Esophagus muscularis mucosa (tissue), 4 donors: Measurements from ENCODE around the gene KIN.

ENCODE experiments used
- EP300 ChIP-seq: sonication (generic); formaldehyde crosslinking; IDR thresholded peaks from one replicate; pipeline ENCODE4 v1.6.1; 2017; ENCODE audit warnings: antibody characterized with exemption
- POLR2A ChIP-seq: fragments of 450-650 bp; IDR thresholded peaks from one replicate; pipeline ENCODE4 v1.6.1; 2017; ENCODE audit warnings: antibody characterized with exemption, moderate library complexity, mild to moderate bottlenecking, low read depth
- POLR2AphosphoS5 ChIP-seq, 2 donors: sonication (generic); formaldehyde crosslinking; IDR thresholded peaks; one replicate each; pipeline ENCODE4 v1.6.1; 2017; ENCODE audit warnings: antibody characterized with exemption in 2 of 2
- TF ChIP-seq, protein P1 (sequence below), 3 experiments: fragments of 200-600 bp in 2 of 3; fragments of 450-650 bp in 1 of 3; sonication (generic) in 2 of 3; IDR thresholded peaks; one replicate each; pipeline ENCODE4 v1.5.1; 2017 to 2019; ENCODE audit warnings: antibody characterized with exemption in 3 of 3, mild to moderate bottlenecking in 2 of 3, moderate library complexity in 1 of 3

DNA sequence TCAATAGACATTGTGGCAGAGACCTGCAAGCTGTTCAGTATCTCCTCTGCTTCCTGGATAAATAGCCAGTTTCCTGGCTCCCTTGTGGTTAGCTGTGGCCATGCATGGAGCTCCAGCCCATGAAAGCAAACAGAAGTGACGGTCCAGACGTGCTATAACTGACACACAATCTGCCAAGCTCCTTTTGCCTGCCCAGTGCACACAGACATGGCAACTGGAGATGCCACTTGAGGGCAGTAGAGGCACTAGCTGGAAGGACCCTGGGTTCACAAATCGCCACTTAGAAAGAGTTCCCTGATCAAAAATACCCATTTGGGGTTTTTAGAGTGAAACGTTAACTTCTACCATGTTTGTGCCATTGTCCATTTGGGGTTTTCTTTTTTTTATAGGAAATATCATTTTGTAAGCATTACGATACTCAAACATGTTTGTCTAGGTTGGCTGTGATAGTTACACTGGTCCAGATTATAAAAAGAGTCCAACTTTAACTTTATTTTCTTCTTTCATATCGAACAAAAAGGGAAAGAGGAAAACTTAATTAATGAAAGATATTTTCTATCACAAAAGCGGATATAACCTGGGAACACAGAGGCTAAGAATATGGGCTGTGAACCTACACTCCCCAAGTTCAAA lies 31.3 kb downstream of the KIN start:
- TF ChIP-seq POLR2A (no peak), EP300 (no peak), POLR2AphosphoS5 (IDR thresholded peaks at IDR 0.05) (no peak)
- TF ChIP-seq, protein P1, sequence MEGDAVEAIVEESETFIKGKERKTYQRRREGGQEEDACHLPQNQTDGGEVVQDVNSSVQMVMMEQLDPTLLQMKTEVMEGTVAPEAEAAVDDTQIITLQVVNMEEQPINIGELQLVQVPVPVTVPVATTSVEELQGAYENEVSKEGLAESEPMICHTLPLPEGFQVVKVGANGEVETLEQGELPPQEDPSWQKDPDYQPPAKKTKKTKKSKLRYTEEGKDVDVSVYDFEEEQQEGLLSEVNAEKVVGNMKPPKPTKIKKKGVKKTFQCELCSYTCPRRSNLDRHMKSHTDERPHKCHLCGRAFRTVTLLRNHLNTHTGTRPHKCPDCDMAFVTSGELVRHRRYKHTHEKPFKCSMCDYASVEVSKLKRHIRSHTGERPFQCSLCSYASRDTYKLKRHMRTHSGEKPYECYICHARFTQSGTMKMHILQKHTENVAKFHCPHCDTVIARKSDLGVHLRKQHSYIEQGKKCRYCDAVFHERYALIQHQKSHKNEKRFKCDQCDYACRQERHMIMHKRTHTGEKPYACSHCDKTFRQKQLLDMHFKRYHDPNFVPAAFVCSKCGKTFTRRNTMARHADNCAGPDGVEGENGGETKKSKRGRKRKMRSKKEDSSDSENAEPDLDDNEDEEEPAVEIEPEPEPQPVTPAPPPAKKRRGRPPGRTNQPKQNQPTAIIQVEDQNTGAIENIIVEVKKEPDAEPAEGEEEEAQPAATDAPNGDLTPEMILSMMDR (IDR thresholded peaks at IDR 0.05) = peak in 2 of 3 experiments; percentile 9 to 28
